GM12874 (cell line): Measurements from ENCODE around the gene HPS3.

Experiments
- TF ChIP-seq, protein P1 (sequence below): IDR thresholded peaks from 2 replicates; pipeline ENCODE4 v1.5.1; 2011; ENCODE audit warnings: low read depth, mild to moderate bottlenecking, control low read depth, low read length, moderate library complexity; ENCODE audit not compliant: insufficient read depth

The HPS3 gene

DNA sequence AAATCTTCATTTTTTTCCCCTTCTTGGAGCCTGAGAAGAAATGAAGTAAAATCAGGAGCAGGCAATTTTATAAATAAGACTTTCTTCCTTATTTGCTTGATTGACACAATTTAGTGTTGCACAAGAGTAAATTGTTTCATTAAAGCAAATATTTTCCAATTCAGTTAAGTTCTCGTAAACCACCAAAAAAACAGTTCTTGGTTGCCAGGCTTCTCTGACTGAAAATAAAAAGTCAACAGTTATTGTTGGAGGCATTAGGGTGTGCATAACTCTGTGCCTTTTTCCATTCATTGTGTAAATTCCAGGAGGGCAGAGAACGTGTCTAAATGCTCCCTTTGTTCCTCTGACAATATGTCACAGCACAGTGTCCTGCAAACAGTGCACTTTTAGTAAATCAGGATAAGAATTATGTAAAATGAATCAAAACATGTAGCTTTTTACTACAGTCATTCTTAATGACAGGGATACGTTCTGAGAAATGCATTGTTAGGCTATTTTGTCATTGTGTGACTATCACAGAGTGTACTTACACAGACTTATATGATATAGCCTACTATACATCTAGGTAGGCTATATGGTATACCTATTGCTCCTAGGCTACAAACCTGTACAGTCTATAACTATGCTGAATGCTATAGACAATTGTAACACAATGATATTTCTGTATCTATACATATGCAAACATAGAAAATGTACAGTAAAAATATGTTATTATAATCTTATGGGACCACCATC, 92.5 kb downstream of the HPS3 start, which contains the start of gene CP:
Gene CP (minus strand): TSS at position 47 of the 735 bp plus-strand sequence. CDS start 37 bp downstream, at position 10.
- TF ChIP-seq, protein P1, sequence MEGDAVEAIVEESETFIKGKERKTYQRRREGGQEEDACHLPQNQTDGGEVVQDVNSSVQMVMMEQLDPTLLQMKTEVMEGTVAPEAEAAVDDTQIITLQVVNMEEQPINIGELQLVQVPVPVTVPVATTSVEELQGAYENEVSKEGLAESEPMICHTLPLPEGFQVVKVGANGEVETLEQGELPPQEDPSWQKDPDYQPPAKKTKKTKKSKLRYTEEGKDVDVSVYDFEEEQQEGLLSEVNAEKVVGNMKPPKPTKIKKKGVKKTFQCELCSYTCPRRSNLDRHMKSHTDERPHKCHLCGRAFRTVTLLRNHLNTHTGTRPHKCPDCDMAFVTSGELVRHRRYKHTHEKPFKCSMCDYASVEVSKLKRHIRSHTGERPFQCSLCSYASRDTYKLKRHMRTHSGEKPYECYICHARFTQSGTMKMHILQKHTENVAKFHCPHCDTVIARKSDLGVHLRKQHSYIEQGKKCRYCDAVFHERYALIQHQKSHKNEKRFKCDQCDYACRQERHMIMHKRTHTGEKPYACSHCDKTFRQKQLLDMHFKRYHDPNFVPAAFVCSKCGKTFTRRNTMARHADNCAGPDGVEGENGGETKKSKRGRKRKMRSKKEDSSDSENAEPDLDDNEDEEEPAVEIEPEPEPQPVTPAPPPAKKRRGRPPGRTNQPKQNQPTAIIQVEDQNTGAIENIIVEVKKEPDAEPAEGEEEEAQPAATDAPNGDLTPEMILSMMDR = no peak
